ENCODE data around the gene EMCN.

DNA sequence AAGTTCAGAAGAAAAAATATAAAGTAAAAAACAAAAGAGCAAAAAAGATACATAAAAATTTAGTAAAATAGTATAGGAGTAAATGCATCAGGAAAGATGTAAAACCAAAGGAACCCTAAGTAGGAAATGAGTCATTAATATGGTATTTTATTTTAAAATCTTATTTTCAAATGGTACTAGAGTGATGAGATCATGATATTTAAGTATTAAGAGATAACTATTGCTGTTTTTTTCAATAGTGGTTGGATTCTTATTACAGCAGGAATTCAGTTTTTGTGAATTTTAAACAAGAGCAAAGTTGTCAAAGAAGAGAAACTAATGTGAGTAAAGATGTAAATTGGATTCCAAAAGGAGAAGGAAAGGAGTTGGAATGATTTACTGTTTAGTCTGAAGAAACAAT, 20.0 kb downstream of the EMCN start:
- TF ChIP-seq EZH2 (IDR thresholded peaks at IDR 0.05; ENCODE audit: insufficient read depth, poor library complexity, severe bottlenecking) (no peak), EZH2phosphoT487 (IDR thresholded peaks at IDR 0.05; ENCODE audit: insufficient read depth, low read depth) (no peak)

Measured in GM23248 (cell line).